ENCODE results near the gene EXOC4. TPM values are rescaled to one million over a fixed set of nuclear protein-coding genes. Genes with fewer than 3 reads are reported as not detected.
"Not testable (repeated sequence)": the region's sequence is repeated elsewhere in the genome, so short reads cannot be mapped to it uniquely, and the experiment has no call there.

EXOC4 gene
- total RNA-seq, 1 experiment from 2014 or later = 62.4 TPM

GRCh38 chr7:133770863-133771492 is 518.1 kb downstream of the EXOC4 start:
- no peaks in the 10 kb centered on the region for H3K27me3 ChIP-seq
- H3K36me3 ChIP-seq = no peaks in the 10 kb centered on the region
- no peak overlapping the region for H3K4me3 ChIP-seq
- no peaks in the 10 kb centered on the region for H3K9me3 ChIP-seq (replicated peaks)
- peaks cover 9% of the 10 kb centered on the region for H3K4me1 ChIP-seq
- DNase-seq = no peak
- no peak overlapping the region for H3K27ac ChIP-seq

- Histone ChIP-seq H3K4me1 (peaks cover 9% of the 10 kb centered on the region), H3K4me3 (no peak overlapping the region), H3K27ac (no peak overlapping the region), H3K27me3 (no peaks in the 10 kb centered on the region), H3K9me3 (replicated peaks) (no peaks in the 10 kb centered on the region), H3K36me3 (no peaks in the 10 kb centered on the region)
- DNase-seq = no peak
Measured at GRCh38 chr7:133771788-133772419, 519.0 kb downstream of the EXOC4 start.

- H3K36me3 ChIP-seq = no peaks in the 10 kb centered on the region
- no peak overlapping the region for H3K4me3 ChIP-seq
- H3K27me3 ChIP-seq = no peaks in the 10 kb centered on the region
- no peak for DNase-seq
- no peaks in the 10 kb centered on the region for H3K9me3 ChIP-seq (replicated peaks)
- no peak overlapping the region for H3K27ac ChIP-seq
- H3K4me1 ChIP-seq = peaks cover 9% of the 10 kb centered on the region
Measured at GRCh38 chr7:133773601-133774000, 520.7 kb downstream of the EXOC4 start.

GRCh38 chr7:133775201-133775600 is 522.3 kb downstream of the EXOC4 start:
- Histone ChIP-seq H3K36me3 (no peaks in the 10 kb centered on the region), H3K4me3 (no peak overlapping the region), H3K27ac (peak overlapping the region; percentile 40), H3K9me3 (replicated peaks) (no peaks in the 10 kb centered on the region), H3K27me3 (no peaks in the 10 kb centered on the region), H3K4me1 (peaks cover 9% of the 10 kb centered on the region)
- peak; percentile 45 to 72 for DNase-seq

- DNase-seq = no peak
- Histone ChIP-seq H3K9me3 (replicated peaks) (no peaks in the 10 kb centered on the region), H3K4me1 (peaks cover 9% of the 10 kb centered on the region), H3K27me3 (no peaks in the 10 kb centered on the region), H3K4me3 (no peak overlapping the region), H3K27ac (no peak overlapping the region), H3K36me3 (no peaks in the 10 kb centered on the region)
Measured at GRCh38 chr7:133776266-133776665, 523.4 kb downstream of the EXOC4 start.

GRCh38 chr7:133777701-133778100 is 524.8 kb downstream of the EXOC4 start:
- H3K4me1 ChIP-seq = peaks cover 9% of the 10 kb centered on the region
- H3K27ac ChIP-seq = no peak overlapping the region
- no peaks in the 10 kb centered on the region for H3K9me3 ChIP-seq (replicated peaks)
- DNase-seq = no peak
- H3K4me3 ChIP-seq = no peak overlapping the region
- no peaks in the 10 kb centered on the region for H3K27me3 ChIP-seq
- no peaks in the 10 kb centered on the region for H3K36me3 ChIP-seq

GRCh38 chr7:133778472-133778871 is 525.6 kb downstream of the EXOC4 start:
- Histone ChIP-seq H3K27me3 (no peaks in the 10 kb centered on the region), H3K9me3 (replicated peaks) (no peaks in the 10 kb centered on the region), H3K4me1 (peaks cover 9% of the 10 kb centered on the region), H3K36me3 (no peaks in the 10 kb centered on the region), H3K4me3 (no peak overlapping the region), H3K27ac (no peak overlapping the region)
- no peak for DNase-seq

GRCh38 chr7:133779538-133779937 is 526.7 kb downstream of the EXOC4 start:
- H3K36me3 ChIP-seq; DNase-seq; H3K4me3 ChIP-seq; H3K9me3 ChIP-seq (replicated peaks); H3K27ac ChIP-seq; H3K27me3 ChIP-seq: not testable (repeated sequence)
- peaks cover 13% of the 10 kb centered on the region for H3K4me1 ChIP-seq

GRCh38 chr7:133780912-133781311 is 528.0 kb downstream of the EXOC4 start:
- Histone ChIP-seq H3K36me3 (no peaks in the 10 kb centered on the region), H3K9me3 (replicated peaks) (no peaks in the 10 kb centered on the region), H3K27me3 (no peaks in the 10 kb centered on the region), H3K4me1 (peaks cover 7% of the 10 kb centered on the region), H3K27ac (no peak overlapping the region), H3K4me3 (no peak overlapping the region)
- DNase-seq = no peak

- no peak overlapping the region for H3K4me3 ChIP-seq
- no peaks in the 10 kb centered on the region for H3K9me3 ChIP-seq (replicated peaks)
- H3K27ac ChIP-seq = no peak overlapping the region
- no peaks in the 10 kb centered on the region for H3K36me3 ChIP-seq
- no peaks in the 10 kb centered on the region for H3K27me3 ChIP-seq
- DNase-seq = peak in 1 of 2 experiments; percentile 9
- peaks cover 7% of the 10 kb centered on the region for H3K4me1 ChIP-seq
Measured at GRCh38 chr7:133781486-133782090, 528.7 kb downstream of the EXOC4 start.

- Histone ChIP-seq H3K27me3 (no peaks in the 10 kb centered on the region), H3K4me1 (peaks cover 7% of the 10 kb centered on the region), H3K36me3 (no peaks in the 10 kb centered on the region), H3K27ac (no peak overlapping the region), H3K4me3 (no peak overlapping the region), H3K9me3 (replicated peaks) (no peaks in the 10 kb centered on the region)
- no peak for DNase-seq
Measured at GRCh38 chr7:133782470-133782869, 529.6 kb downstream of the EXOC4 start.

- H3K4me3 ChIP-seq = no peak overlapping the region
- H3K4me1 ChIP-seq = peaks cover 7% of the 10 kb centered on the region
- H3K27ac ChIP-seq = no peak overlapping the region
- DNase-seq = no peak
- H3K36me3 ChIP-seq = no peaks in the 10 kb centered on the region
- no peaks in the 10 kb centered on the region for H3K27me3 ChIP-seq
- no peaks in the 10 kb centered on the region for H3K9me3 ChIP-seq (replicated peaks)
Measured at GRCh38 chr7:133783276-133783675, 530.4 kb downstream of the EXOC4 start.

GRCh38 chr7:133784486-133785001 is 531.7 kb downstream of the EXOC4 start:
- H3K4me3 ChIP-seq = no peak overlapping the region
- H3K9me3 ChIP-seq (replicated peaks) = no peaks in the 10 kb centered on the region
- H3K27me3 ChIP-seq = no peaks in the 10 kb centered on the region
- no peaks in the 10 kb centered on the region for H3K36me3 ChIP-seq
- H3K4me1 ChIP-seq = peaks cover 7% of the 10 kb centered on the region
- peak; percentile 10 to 46 for DNase-seq
- H3K27ac ChIP-seq = peak overlapping the region; percentile 10

GRCh38 chr7:133786401-133786937 is 533.6 kb downstream of the EXOC4 start:
- H3K27ac ChIP-seq = no peak overlapping the region

GRCh38 chr7:133789974-133790373 is 537.1 kb downstream of the EXOC4 start:
- Histone ChIP-seq H3K27me3 (no peaks in the 10 kb centered on the region), H3K4me1 (peaks cover under 1% of the 10 kb centered on the region; the same call in 1 of the 2 replicates), H3K36me3 (no peaks in the 10 kb centered on the region), H3K4me3 (no peak overlapping the region), H3K27ac (no peak overlapping the region), H3K9me3 (replicated peaks) (0 out of 2 replicates have a peak, but pooled peaks cover 6% of the 10 kb centered on the region)
- no peak for DNase-seq

More at GRCh38 chr7:133786401-133786937, 533.6 kb downstream of the EXOC4 start:
- Histone ChIP-seq H3K4me1 (peaks cover 7% of the 10 kb centered on the region), H3K27me3 (no peaks in the 10 kb centered on the region), H3K4me3 (no peak overlapping the region), H3K9me3 (replicated peaks) (0 out of 2 replicates have a peak, but pooled peaks cover 2% of the 10 kb centered on the region), H3K36me3 (no peaks in the 10 kb centered on the region)
- no peak for DNase-seq

Data from SJCRH30 (cell line).